Retina (tissue), 1 donor: ENCODE measurements around the gene TNFRSF4.

Experiments
- DNase-seq: peaks from one replicate; pipeline ENCODE4 v3.0.0-alpha.2; 2016

TNFRSF4 gene

DNA sequence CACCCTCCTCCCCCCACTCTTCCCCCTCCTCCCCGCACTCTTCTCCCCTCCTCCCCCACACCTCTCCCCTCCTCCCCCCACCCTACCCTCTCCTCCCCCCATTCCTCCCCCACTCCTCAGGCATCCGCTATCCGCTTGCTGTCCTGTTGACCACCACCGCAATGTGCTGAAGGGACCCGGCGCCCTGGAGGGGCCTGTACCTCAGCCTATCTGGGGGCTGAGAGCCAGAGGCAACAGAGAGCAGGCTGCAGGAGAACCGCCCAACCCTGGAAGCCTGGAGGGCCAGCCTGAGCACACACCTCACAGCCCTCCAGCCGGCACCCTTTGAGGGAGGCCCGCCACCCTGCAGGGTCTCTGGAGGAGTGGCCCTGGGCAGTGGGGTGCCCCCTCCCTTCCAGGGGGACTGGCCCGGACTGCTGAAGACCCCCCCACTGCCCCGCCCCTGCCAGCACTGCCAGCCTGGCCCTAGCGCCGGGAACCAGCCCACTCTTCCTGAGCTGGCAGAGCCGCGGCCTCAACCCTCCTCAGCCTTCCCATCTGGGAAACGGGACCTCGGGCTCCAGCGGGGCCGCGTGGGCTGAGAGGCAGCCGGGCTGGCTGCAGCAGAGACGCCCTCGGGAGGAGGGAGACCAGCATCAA lies 31.3 kb upstream of the TNFRSF4 start:
- no peak for DNase-seq

DNA sequence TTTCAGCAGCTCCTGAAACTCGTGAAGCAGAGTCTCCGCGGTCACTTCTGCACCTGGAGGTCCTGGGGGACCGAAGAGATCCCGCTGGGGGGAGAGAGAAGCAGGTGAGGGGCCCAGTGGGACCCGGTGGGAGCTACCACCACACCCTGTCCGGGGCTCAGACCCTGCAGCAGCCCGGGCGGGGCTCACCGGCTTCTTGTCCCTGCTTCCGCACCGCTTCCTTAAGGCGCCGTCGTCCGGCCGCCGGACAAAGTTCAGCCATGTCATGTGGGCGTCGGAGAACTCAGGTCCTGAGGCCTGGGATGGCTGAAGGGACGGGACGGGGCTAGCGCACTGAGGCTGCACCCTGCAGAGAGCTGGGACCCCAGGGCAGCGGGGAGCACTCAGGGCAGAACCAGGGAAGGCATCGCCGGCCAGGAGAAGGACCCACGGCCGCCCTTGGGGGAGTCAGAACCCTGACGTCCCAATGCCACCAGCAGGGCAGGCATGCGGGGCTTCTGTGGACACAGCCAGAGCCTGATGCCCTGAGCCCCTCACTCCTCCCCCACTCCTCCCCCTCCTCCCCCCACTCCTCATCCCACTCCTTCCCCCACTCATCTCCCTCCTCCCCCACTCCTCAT lies 30.3 kb upstream of the TNFRSF4 start:
- DNase-seq: peak; percentile 61

DNA sequence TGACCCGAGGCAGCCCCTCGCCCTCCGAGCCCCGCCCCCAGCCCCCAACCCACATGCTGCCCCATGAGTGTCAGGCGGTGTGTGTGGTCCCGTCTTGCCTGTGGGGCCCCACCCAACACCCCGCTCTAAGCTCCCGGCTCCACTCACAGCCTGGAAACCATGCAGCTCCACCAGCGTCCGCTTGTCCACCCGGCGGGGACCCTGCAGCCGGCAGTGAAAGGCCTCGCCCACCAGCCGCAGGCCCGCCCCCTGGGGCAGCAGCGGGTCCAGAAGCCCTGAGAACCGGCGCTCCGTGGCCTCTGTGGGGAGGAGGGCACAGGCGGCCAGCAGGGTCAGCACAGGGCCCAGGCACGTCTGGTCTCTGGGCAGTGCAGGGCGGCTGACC lies 29.8 kb upstream of the TNFRSF4 start:
- peak; percentile 49 for DNase-seq

GRCh38 chr1:1243266-1243660 lies 29.3 kb upstream of the TNFRSF4 start:
- DNase-seq: no peak

DNA sequence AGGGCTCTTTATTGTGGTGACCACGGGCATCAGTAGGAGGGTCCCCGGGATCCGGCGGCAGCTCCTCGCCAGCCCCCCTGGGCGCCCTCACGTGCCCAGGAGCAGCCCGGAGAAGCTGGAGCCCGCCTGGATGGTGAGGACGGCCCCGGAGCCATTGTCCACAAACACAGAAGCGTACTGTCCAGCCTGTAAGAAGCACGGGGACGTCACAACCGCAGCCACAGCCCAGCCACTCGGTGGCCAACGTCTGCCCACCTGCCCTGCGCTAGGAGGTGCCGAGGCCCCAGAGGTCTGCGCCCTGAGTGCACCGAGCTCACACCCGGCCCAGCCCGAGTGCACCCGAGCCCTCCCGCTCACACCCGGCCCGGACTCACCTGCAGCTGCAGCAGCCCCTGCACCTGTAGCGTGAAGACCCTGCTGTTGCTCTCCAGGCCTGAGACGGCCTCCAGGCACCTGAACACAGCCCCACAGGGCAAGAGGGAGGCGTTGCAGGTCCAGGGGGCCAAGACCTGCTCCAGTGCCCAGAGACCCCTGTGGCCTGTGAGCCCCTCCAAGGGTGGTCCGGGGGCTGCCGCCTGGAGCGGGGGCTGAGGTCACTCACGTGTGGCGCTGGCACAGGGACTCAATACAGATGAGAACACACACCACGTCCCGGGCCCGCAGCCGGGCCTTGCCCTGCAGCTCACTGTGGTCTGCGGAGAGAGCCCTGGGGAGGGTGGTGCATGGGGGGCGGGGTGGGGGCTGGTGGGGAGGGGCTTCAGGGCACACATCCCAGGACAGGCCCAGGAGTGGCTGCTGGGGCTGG lies 28.7 kb upstream of the TNFRSF4 start:
- no peak for DNase-seq

DNA sequence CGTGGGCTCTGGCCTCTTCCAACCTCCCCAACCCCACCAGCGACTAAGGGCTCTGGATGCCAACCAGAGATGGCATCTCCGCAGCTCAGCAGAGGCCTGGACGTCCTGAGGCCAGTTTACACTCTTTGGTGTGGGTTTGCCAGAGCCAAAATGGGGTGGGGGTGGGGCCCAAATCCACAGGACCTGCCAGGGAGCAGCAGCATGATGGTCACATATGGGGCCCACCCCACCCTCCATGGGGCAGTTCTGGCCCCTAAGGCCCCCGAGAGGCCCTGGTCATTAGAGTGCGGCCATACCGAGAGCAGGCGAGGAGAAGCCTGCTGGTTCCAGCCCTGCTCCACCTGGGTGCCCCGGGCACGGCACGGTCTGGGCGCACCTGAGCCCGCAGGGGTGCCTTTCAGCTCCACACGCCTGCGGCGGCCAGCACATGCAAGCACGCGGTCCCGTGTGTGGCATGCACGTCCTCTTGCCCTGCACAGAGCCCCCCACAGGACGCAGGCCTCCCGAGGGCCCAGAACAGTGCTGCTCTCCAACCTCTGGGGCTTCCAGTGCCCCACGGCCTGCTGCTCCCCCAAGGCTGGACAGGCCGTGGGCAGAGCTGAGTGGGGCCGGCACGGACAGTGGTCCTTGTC lies 27.8 kb upstream of the TNFRSF4 start:
- DNase-seq: no peak

DNA sequence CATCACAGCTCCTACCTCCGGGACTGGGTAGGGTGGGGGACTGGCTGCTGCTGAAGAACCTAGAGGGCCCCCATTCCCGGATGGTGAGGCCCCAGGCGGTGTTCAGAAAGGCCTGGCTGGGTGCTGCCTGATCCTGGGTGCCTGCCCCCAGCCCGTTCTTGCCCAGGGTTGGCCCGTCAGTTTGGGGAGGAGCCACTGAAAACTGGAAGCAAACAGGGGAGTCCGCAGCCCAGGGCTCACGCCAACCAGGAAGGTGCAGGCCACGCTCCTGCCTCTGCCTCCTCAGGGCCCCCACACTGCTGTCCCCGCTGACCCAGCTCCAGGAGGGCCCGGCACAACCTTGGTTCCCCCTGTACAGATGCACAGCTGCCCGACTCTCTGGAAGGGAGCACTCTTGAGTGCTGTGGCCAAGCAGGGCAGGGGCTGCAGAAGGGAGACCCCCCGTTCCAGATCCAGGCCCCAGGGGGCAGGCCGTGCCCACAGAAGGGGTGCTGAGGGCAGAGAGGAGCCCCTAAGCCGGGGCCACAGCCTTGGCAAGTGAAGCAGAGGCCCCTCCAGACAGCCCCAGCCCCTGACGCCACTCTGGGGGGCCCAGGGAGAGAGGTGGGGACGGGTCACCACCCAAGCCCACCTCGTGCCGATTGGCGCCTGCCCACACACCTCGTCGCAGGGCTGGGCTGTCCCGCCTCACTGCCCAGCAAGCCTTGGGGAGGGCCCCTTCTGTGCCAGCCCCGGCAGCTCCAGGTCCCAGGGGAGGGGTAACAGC lies 27.1 kb upstream of the TNFRSF4 start:
- no peak for DNase-seq

- DNase-seq: no peak
These were observed 26.4 kb upstream of the TNFRSF4 start for GRCh38 chr1:1240348-1240732.

- no peak for DNase-seq
These were observed 25.8 kb upstream of the TNFRSF4 start for GRCh38 chr1:1239614-1240347.

DNA sequence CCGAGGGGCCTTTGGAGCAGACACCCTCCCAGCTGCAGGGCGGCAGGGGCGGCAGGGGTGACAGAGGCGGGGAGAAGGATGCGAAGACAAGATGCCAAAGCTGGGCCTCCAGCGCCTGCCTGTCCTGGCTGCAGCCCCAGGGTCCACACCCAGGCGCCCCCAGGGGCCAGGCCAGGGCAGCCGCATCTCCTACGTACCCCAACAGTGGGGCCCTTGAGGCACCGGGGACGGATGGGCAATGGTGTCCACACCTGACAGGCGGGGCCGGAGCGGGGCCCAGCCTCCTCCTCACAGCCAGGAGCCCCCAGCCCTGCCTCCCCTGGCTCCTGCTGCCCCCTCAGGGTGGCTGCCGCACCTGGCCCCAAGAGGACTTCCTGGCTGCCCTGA lies 25.3 kb upstream of the TNFRSF4 start:
- DNase-seq: no peak

GRCh38 chr1:1238702-1239178 lies 24.8 kb upstream of the TNFRSF4 start:
- no peak for DNase-seq

GRCh38 chr1:1237874-1238701 lies 24.1 kb upstream of the TNFRSF4 start:
- peak; percentile 63 for DNase-seq

GRCh38 chr1:1236945-1237873 lies 23.3 kb upstream of the TNFRSF4 start:
- no peak for DNase-seq

DNA sequence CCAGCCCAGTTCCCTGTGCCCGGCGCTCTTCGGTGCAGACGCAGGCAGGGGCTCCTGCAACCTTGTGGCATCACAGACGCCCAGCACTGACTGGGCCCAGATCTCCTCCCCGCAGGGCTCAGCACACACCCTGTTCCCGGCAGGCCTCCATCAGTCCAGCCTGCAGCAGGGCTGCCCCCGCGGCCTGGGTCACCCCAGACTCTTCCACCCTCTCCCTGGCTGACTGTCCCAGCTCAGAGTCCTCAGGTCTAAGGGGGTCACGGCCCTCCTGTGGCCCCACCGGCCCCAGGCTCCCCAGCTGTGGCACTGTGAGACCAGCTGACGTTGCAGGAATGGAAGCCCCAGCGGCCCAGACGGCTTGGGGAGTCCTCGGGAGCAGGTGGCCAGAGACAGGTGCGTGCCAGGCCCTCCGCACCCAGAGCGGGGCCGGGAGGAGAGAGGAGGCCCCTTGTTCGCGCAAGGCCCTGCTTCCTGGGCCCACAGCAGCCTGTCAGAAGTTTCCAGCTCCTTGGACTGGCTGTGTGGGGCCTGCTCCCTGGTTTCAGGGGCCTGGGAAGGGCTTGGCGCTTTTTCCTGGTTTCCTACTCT lies 22.3 kb upstream of the TNFRSF4 start:
- DNase-seq: no peak

- DNase-seq: no peak
These were observed 21.2 kb upstream of the TNFRSF4 start for GRCh38 chr1:1235016-1235744.

DNA sequence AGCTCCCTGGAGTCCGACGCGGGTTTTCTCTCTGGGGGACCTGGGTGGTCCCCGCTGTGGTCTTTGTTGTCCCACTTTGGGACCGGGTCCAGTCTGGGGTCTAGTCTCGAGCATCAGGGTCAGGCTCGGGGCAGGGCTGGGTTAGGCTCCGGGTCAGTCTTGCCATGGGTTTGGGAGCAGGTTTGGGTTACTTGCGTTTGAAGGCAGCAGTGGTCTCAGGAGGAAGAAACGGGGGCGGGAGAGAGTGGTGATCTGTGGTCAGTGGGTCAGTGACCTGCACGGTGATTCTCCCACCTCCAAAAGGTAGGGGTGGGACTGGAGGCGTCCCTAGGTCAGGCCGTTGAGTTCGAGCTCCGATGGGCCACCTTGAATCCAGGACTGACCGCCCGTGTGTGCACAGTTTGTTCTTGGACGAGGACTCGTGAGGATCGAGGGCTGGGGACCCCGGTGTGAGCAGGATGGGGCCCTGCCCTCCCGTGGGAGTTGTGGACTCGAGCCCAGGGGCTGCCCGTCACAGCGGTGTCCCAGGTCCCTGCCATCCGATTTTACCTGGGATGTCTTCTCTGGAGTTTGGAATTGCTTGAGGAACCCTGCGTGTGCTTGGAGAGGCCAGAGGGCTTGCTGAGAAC lies 20.3 kb upstream of the TNFRSF4 start:
- DNase-seq: no peak

DNA sequence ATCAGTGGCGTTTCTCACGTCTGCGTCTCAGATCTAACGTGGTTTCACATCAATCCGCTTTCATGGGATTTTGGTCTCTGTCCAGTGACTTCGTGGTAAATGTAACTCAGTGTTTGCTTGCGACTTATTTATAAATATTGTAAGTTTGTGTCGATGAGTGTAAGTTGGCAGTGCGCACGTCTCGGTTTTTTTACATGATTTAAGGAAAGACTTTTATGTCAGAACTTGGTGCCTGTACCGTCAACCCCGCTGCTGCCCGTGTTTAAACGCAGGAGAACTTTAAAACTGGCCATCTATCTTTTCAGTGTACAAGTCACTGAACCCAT lies 19.6 kb upstream of the TNFRSF4 start:
- DNase-seq: no peak

- no peak for DNase-seq
These were observed 19.0 kb upstream of the TNFRSF4 start for GRCh38 chr1:1232796-1233566.
